ENCODE results near the gene FAHD2A. TPM values are rescaled to one million over a fixed set of nuclear protein-coding genes. Genes with fewer than 3 reads are reported as not detected.

FAHD2A gene, protein sequence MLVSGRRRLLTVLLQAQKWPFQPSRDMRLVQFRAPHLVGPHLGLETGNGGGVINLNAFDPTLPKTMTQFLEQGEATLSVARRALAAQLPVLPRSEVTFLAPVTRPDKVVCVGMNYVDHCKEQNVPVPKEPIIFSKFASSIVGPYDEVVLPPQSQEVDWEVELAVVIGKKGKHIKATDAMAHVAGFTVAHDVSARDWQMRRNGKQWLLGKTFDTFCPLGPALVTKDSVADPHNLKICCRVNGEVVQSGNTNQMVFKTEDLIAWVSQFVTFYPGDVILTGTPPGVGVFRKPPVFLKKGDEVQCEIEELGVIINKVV
- total RNA-seq, result 10 to 100 TPM; 11.7 to 23.6 TPM

DNA sequence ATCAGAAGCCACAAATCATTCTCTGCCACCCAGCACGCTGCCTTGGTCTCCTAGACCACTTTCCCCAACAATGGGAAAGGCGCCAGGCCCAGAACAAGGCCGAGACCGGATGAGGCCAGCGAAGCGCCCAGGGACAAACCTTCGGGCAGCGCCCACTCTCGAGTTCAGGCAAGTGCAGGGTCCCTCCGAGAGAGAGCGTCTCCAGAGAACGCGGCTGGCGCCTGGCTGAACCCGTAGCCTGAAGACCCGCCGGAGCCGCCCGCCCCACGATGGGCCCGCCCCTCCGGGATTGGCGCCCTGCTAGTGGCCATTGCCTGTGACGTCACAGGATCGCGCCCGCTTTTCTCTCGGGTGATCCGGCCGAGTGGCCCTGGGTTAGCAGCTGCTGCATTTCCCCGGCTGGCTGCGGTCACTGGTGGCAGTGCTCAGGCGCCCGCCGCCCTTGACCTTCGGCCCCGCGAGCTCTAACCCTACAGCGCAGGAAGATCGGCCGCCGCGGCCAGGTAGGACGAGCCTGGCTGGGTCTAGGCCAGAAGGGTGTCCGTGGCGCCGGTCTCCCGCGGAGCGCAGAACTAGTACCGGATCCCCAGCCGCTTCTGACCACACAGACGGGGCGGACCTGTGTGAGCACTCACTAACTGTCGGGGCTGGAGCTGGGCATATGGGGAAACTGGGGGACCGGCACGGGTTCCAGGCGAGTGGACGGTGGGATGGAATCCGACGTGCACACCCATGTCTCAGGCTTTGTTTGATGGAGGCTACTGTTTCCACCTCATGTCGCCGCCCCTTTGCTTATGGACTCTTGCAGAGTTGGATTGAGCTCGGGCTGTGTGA is at the start of gene FAHD2A:
Gene FAHD2A, plus strand, starts transcription at position 339 of the 834 bp plus-strand sequence. CDS start 2,851 bp downstream, outside the sequence.
- no peak for TF ChIP-seq CTCF (IDR thresholded peaks at IDR 0.05)
- no peaks in the 10 kb centered on the region for H3K9me3 ChIP-seq
- H3K27ac ChIP-seq, result peak within 1 kb of the TSS; percentile 63 to 79
- peak; percentile 86 for DNase-seq (ENCODE audit: low spot score)
- no peaks in the 10 kb centered on the region for H3K36me3 ChIP-seq
- peak; percentile 97 for ATAC-seq (ENCODE audit: insufficient number of reproducible peaks, low FRiP score, low read depth)
- peaks cover 4 to 19% of the 10 kb centered on the region in 2 donors for H3K4me1 ChIP-seq (ENCODE audit: control insufficient read depth in 1 of 2, low read depth in 2 of 2)
- peak within 1 kb of the TSS; percentile 85 for H3K4me3 ChIP-seq
- H3K27me3 ChIP-seq (replicated peaks; ENCODE audit: insufficient read depth), result no peaks in the 10 kb centered on the region

GRCh38 chr2:95353055-95353575 is 49.4 kb upstream of the FAHD2A start:
- no peak for DNase-seq (ENCODE audit: low spot score)
- H3K4me3 ChIP-seq, result no peak overlapping the region

GRCh38 chr2:95353613-95354468 is 48.7 kb upstream of the FAHD2A start:
- no peaks in the 10 kb centered on the region for H3K27me3 ChIP-seq (replicated peaks; ENCODE audit: insufficient read depth)
- no peak overlapping the region for H3K27ac ChIP-seq
- no peaks in the 10 kb centered on the region for H3K36me3 ChIP-seq
- ATAC-seq (ENCODE audit: insufficient number of reproducible peaks, low FRiP score, low read depth) (no peak), DNase-seq (ENCODE audit: low spot score) (no peak)
- no peak for TF ChIP-seq CTCF (IDR thresholded peaks at IDR 0.05)
- no peaks in the 10 kb centered on the region for H3K4me1 ChIP-seq (ENCODE audit: control insufficient read depth in 1 of 2, low read depth in 2 of 2)
- H3K4me3 ChIP-seq, result no peak overlapping the region
- no peaks in the 10 kb centered on the region for H3K9me3 ChIP-seq

More at GRCh38 chr2:95353055-95353575, 49.4 kb upstream of the FAHD2A start:
- H3K4me1 ChIP-seq (ENCODE audit: control insufficient read depth in 1 of 2, low read depth in 2 of 2), result no peaks in the 10 kb centered on the region
- no peak for TF ChIP-seq CTCF (IDR thresholded peaks at IDR 0.05)
- no peak for ATAC-seq (ENCODE audit: insufficient number of reproducible peaks, low FRiP score, low read depth)
- H3K27me3 ChIP-seq (replicated peaks; ENCODE audit: insufficient read depth), result no peaks in the 10 kb centered on the region
- H3K36me3 ChIP-seq, result no peaks in the 10 kb centered on the region
- no peaks in the 10 kb centered on the region for H3K9me3 ChIP-seq
- no peak overlapping the region for H3K27ac ChIP-seq

- Histone ChIP-seq H3K4me3 (no peak overlapping the region), H3K9me3 (no peaks in the 10 kb centered on the region), H3K27ac (no peak overlapping the region), H3K4me1 (ENCODE audit: control insufficient read depth in 1 of 2, low read depth in 2 of 2) (no peaks in the 10 kb centered on the region), H3K27me3 (replicated peaks; ENCODE audit: insufficient read depth) (no peaks in the 10 kb centered on the region), H3K36me3 (no peaks in the 10 kb centered on the region)
- ATAC-seq (ENCODE audit: insufficient number of reproducible peaks, low FRiP score, low read depth) (no peak), DNase-seq (ENCODE audit: low spot score) (no peak)
- no peak for TF ChIP-seq CTCF (IDR thresholded peaks at IDR 0.05)
These were observed 48.0 kb upstream of the FAHD2A start for GRCh38 chr2:95354469-95354901.
